SIG-M5 (cell line): Measurements from ENCODE around the gene GEMIN2.
"Not testable (repeated sequence)": the region's sequence is repeated elsewhere in the genome, so short reads cannot be mapped to it uniquely, and the experiment has no call there.

ENCODE experiments used
- DNase-seq: peaks from one replicate; lab custom pipeline; 2025; lab: John Stamatoyannopoulos, UW

The GEMIN2 gene

DNA sequence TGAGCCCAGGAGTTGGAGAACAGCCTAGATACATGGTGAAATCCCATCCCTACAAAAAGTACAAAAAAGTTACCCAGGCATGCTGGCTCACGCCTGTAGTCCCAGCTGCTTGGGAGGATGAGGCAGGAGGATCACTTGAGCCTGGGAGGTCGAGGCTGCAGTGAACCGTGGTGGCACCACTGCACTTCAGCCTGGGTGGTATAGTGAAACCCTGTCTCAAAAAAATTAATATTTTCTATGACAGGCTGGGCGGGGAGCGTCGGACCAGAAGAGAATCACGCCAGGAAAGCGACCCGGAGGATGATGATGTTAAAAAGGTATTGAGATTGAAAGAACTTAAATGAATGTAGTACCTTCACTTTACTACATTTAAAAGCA, 63.0 kb downstream of the GEMIN2 start:
- DNase-seq = no peak

GRCh38 chr14:39179042-39179441, 64.9 kb downstream of the GEMIN2 start:
- no peak for DNase-seq

- no peak for DNase-seq
These were observed 66.4 kb downstream of the GEMIN2 start for GRCh38 chr14:39180553-39180952.

DNA sequence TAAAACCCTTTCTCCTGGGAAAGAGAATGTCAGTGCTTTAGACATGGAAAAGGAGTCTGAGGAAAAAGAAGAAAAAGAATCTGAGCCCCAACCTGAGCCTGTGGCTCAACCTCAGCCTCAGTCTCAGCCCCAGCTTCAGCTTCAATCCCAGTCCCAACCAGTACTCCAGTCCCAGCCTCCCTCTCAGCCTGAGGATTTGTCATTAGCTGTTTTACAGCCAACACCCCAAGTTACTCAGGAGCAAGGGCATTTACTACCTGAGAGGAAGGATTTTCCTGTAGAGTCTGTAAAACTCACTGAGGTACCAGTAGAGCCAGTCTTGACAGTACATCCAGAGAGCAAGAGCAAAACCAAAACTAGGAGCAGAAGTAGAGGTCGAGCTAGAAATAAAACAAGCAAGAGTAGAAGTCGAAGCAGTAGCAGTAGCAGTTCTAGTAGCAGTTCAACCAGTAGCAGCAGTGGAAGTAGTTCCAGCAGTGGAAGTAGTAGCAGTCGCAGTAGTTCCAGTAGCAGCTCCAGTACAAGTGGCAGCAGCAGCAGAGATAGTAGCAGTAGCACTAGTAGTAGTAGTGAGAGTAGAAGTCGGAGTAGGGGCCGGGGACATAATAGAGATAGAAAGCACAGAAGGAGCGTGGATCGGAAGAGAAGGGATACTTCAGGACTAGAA, 67.0 kb downstream of the GEMIN2 start:
- no peak for DNase-seq

- DNase-seq = no peak
These were observed 67.5 kb downstream of the GEMIN2 start for GRCh38 chr14:39181693-39182047.

DNA sequence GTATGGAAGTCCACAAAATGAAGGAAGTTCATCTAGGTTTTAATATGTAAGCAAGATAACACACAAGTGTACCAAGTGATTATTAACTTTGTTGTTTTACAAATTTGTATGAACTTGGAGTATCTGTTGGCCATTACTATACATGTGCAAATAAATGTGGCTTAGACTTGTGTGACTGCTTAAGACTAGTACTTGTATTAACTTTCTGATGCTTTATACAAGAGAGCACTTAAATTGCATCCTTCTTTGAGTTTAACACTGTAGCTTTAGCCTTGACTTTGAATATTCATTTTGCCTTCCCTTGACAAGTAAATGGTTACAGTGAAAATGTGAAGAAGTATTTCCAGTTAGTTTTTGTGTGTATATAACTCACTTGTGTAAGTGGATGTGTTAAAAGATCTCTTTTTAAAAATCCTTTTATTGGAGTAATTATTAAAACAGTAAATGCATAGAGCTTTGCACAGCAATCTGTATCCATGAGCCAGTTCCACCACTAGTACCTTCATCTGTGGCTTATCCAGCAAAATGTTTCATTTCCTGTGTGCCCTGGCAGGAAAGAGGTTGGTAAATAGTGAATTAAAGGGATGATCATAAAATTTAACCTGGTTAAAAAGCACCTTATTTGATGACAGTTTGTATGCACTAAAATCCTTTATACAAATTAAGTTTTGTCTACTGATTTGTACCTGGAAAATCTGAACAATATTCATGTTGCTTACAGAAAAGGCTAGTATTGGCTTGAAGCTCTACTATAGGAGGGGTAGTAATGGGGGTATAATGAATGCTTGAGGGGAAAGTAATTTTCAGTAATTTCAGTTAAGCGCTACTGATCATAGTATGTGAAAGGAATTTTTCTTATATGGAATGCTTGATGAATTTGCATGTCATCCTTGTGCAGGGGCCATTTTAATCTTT, 68.9 kb downstream of the GEMIN2 start:
- no peak for DNase-seq

- DNase-seq = not testable (repeated sequence)
These were observed 69.5 kb downstream of the GEMIN2 start for GRCh38 chr14:39183685-39184003.

- no peak for DNase-seq
These were observed 70.6 kb downstream of the GEMIN2 start for GRCh38 chr14:39184628-39185255.

GRCh38 chr14:39185256-39186049, 71.3 kb downstream of the GEMIN2 start:
- no peak for DNase-seq
